OCI-LY7 (cell line): ENCODE data around the gene OXSR1. TPM values are rescaled to one million over a fixed set of nuclear protein-coding genes. Genes with fewer than 3 reads are reported as not detected.

Source experiments
- BruUV-seq: library from RNA; stranded (reverse); fragments of 400-500 nt; replicated peaks from 2 replicates; lab custom pipeline; 2021; lab: Mats Ljungman, UMichigan
- CTCF ChIA-PET: fragments of 300-600 bp; sonication (Branson Sonifier 250); formaldehyde crosslinking; loops from one replicate; lab custom pipeline; 2022; ENCODE audit warnings: antibody characterized with exemption; ENCODE audit not compliant: unreplicated experiment; lab: Charles Lee
- POLR2A ChIA-PET: fragments of 300-600 bp; sonication (Branson Sonifier 250); formaldehyde crosslinking; loops from one replicate; lab custom pipeline; 2022; ENCODE audit warnings: antibody characterized with exemption; lab: Charles Lee
- DNase-seq: peaks from one replicate; pipeline ENCODE4 v3.0.0-alpha.2; 2015; ENCODE audit warnings: low spot score
- H2AFZ ChIP-seq: fragments of 200-600 bp; sonication (generic), shearing (Covaris generic); 2 replicates; pipeline ENCODE4 v1.6.1; 2014; ENCODE audit warnings: mild to moderate bottlenecking, antibody characterized with exemption, low read length, moderate library complexity
- H3K27ac ChIP-seq: fragments of 200-600 bp; sonication (generic); 2 replicates; pipeline ENCODE4 v1.5.1; 2014; ENCODE audit warnings: mixed run types, low read depth, mild to moderate bottlenecking, moderate library complexity, low read length, inconsistent platforms; ENCODE audit not compliant: poor library complexity, severe bottlenecking
- H3K36me3 ChIP-seq: fragments of 200-600 bp; sonication (generic); 2 replicates; pipeline ENCODE4 v1.6.1; 2014; ENCODE audit warnings: mild to moderate bottlenecking, antibody characterized with exemption, low read length, moderate library complexity, mixed read lengths; ENCODE audit not compliant: insufficient read depth
- H3K4me1 ChIP-seq: fragments of 200-600 bp; sonication (generic); 2 replicates; pipeline ENCODE4 v1.5.1; 2014; ENCODE audit warnings: mild to moderate bottlenecking, low read length; ENCODE audit not compliant: insufficient read depth, poor library complexity, severe bottlenecking
- H3K4me2 ChIP-seq: fragments of 200-600 bp; sonication (generic); 2 replicates; pipeline ENCODE4 v1.6.1; 2014; ENCODE audit warnings: mild to moderate bottlenecking, low read length
- H3K4me3 ChIP-seq: fragments of 200-600 bp; sonication (generic); 2 replicates; pipeline ENCODE4 v1.5.1; 2014; ENCODE audit warnings: mild to moderate bottlenecking, low read depth, low read length; ENCODE audit not compliant: poor library complexity, severe bottlenecking
- H3K79me2 ChIP-seq: fragments of 200-600 bp; sonication (generic); 2 replicates; pipeline ENCODE4 v1.6.1; 2016; ENCODE audit warnings: low read depth, mild to moderate bottlenecking, low read length, moderate library complexity, mixed read lengths; ENCODE audit not compliant: insufficient read depth
- H3K9me2 ChIP-seq: fragments of 200-600 bp; sonication (generic); 2 replicates; pipeline ENCODE4 v1.6.1; 2016; ENCODE audit warnings: mild to moderate bottlenecking, low read length, mixed read lengths; ENCODE audit not compliant: insufficient read depth
- H3K9me3 ChIP-seq: fragments of 200-600 bp; sonication (generic); 2 replicates; pipeline ENCODE4 v1.6.1; 2014; ENCODE audit warnings: mild to moderate bottlenecking, mixed run types, low read length, mixed read lengths
- H4K20me1 ChIP-seq: fragments of 200-600 bp; sonication (generic); 2 replicates; pipeline ENCODE4 v1.6.1; 2014; ENCODE audit warnings: mild to moderate bottlenecking, antibody characterized with exemption, low read length, moderate library complexity, mixed read lengths; ENCODE audit not compliant: insufficient read depth
- EZH2phosphoT487 ChIP-seq: fragments of 200-600 bp; sonication (generic); IDR thresholded peaks from 2 replicates; pipeline ENCODE4 v1.6.1; 2018; ENCODE audit warnings: low read depth, borderline replicate concordance, mild to moderate bottlenecking, mixed run types, antibody characterized with exemption, low read length, moderate library complexity, mixed read lengths
- intact Hi-C: fragments of 100-400 bp; cut with micrococcal nuclease; formaldehyde crosslinking; loops from one replicate; pipeline ENCODE4 v1.10.0; 2022; ENCODE audit not compliant: unreplicated experiment
- total RNA-seq, 2 experiments: library from RNA; depleted of rRNA in 1 of 2; stranded (reverse); fragments of >200 nt in 1 of 2; shearing (Covaris generic) in 1 of 2; gene quantifications; 2 replicates each; pipeline ENCODE4 v1.2.3, GENCODE V29; 2014 to 2022
- TF ChIP-seq, protein P1 (sequence below): fragments of 200-600 bp; sonication (generic); conservative IDR thresholded peaks from 2 replicates; pipeline ENCODE4 v1.5.1; 2014; ENCODE audit warnings: mild to moderate bottlenecking, antibody characterized with exemption, low read length, moderate library complexity, mixed read lengths

The OXSR1 gene
- total RNA-seq, 2 experiments from 2014 or later = 21.4 to 43.7 TPM

DNA sequence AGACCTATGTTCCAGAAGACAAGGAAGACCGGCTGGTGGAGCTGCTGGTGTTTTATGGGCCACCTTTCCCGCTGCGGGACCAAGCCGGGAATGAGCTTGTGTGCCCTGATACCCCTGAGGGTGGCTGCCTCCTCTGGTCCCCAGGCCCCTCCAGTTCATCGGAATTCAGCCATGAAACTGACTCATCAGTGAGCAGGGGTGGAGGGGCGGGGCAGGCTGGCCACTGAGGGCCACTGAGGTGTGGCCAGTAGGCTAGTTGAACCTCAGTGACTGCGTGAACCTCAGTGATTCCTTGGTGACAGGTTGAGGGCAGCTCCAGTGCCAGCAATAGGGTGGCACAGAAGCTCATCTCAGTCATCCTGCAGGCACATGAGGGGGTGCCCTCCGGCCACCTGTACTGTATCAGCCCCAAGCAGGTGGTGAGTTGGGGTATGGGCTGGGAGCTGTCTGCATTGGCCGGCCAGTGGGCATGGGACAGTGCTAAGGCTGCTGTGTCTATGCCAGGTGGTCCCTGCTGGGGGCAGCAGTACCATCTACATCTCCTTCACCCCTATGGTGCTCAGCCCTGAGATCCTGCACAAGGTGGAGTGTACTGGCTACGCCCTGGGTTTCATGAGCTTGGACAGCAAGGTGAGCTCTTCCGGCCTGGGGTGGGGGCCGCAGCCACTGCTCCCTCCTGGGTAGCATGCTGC lies 48.7 kb upstream of the OXSR1 start:
- ChIA-PET POLR2A (no interaction called here), CTCF (no interaction called here)
- no peaks in the 10 kb centered on the region; the same call in 1 of the 2 replicates for H4K20me1 ChIP-seq
- no peak overlapping the region for H3K4me3 ChIP-seq
- no TSS peak for BruUV-seq
- H3K4me1 ChIP-seq = no peaks in the 10 kb centered on the region
- H3K36me3 ChIP-seq = peaks cover 10% of the 10 kb centered on the region; the same call in 1 of the 2 replicates
- TF ChIP-seq, protein P1, sequence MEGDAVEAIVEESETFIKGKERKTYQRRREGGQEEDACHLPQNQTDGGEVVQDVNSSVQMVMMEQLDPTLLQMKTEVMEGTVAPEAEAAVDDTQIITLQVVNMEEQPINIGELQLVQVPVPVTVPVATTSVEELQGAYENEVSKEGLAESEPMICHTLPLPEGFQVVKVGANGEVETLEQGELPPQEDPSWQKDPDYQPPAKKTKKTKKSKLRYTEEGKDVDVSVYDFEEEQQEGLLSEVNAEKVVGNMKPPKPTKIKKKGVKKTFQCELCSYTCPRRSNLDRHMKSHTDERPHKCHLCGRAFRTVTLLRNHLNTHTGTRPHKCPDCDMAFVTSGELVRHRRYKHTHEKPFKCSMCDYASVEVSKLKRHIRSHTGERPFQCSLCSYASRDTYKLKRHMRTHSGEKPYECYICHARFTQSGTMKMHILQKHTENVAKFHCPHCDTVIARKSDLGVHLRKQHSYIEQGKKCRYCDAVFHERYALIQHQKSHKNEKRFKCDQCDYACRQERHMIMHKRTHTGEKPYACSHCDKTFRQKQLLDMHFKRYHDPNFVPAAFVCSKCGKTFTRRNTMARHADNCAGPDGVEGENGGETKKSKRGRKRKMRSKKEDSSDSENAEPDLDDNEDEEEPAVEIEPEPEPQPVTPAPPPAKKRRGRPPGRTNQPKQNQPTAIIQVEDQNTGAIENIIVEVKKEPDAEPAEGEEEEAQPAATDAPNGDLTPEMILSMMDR = 0 out of 2 replicates have a peak, but pooled peaks have one; percentile 33
- no peak for TF ChIP-seq EZH2phosphoT487
- no peaks in the 10 kb centered on the region for H3K9me3 ChIP-seq
- H3K4me2 ChIP-seq = no peak overlapping the region
- no peak overlapping the region for H3K27ac ChIP-seq
- DNase-seq = no peak
- intact Hi-C loops = loop anchor here (5.0 kb wide), 1 partner anchor 231 kb away; the partner anchor contains the start of gene XYLB
- H2AFZ ChIP-seq = no peak overlapping the region
- H3K79me2 ChIP-seq = no peaks in the 10 kb centered on the region
- H3K9me2 ChIP-seq = no peaks in the 10 kb centered on the region

DNA sequence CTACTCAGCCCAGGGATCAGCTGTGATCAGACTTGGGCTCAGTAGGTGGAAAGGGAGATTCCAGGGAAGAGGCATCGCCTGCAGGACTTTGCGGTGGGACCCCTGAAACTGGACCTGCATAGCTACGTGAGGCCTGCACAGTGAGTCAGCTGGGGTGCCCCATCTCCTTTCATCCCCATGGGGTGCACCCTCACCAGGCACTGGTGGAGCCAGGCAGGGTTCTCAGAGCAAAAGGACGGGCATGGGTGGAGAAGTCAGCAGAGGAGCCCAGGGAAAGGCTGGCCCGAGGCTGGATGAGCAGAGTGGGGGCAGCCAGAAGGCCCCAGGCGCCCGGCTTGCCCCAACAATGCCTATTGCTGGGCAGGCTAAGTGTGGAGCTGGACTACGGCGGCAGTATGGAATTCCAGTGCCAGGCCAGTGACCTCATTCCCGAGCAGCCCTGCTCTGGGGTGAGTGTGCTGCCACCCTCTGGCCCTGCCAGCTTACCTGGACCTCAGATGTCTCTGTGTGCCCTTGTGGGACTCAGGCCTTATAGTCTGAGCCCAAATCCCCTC lies 48.1 kb upstream of the OXSR1 start:
- intact Hi-C loops = loop anchor here (5.0 kb wide), 1 partner anchor 230 kb away; the partner anchor contains the start of gene XYLB
- BruUV-seq = no TSS peak
- POLR2A ChIA-PET = interaction anchor here (0.7 kb wide), 1 partner anchor 67 kb away, joined by 5 read pairs; no protein-coding TSS in a partner anchor

More for the DNA sequence above, 48.1 kb upstream of the OXSR1 start:
- no peak for DNase-seq
- CTCF ChIA-PET = interaction anchor here (0.5 kb wide), 1 partner anchor 11 kb away, joined by 3 read pairs; no protein-coding TSS in a partner anchor
- Histone ChIP-seq H3K36me3 (peaks cover 14% of the 10 kb centered on the region; the same call in 1 of the 2 replicates), H3K9me3 (no peaks in the 10 kb centered on the region), H3K27ac (no peak overlapping the region), H3K4me1 (no peaks in the 10 kb centered on the region), H2AFZ (no peak overlapping the region), H4K20me1 (no peaks in the 10 kb centered on the region; the same call in 1 of the 2 replicates), H3K4me3 (no peak overlapping the region), H3K4me2 (no peak overlapping the region), H3K79me2 (no peaks in the 10 kb centered on the region), H3K9me2 (no peaks in the 10 kb centered on the region)
- TF ChIP-seq, protein P1 = no peak
- TF ChIP-seq EZH2phosphoT487 = no peak
